Endothelial cell of umbilical vein (primary cell): ENCODE measurements around the gene CAV2. TPM values are rescaled to one million over a fixed set of nuclear protein-coding genes. Genes with fewer than 3 reads are reported as not detected.
A peak's percentile ranks its signal among the peaks of the same experiment; 100 is the strongest.

Experiments used
- BruUV-seq: library from RNA; stranded (reverse); fragments of 400-500 nt; replicated peaks from 2 replicates; lab custom pipeline; 2021; lab: Mats Ljungman, UMichigan
- CTCF ChIA-PET: fragments of 300-600, 350-600 bp; sonication (Branson Sonifier 250); formaldehyde crosslinking; loops from one replicate; lab custom pipeline; 2021; ENCODE audit warnings: antibody characterized with exemption, inconsistent platforms; lab: Charles Lee
- POLR2A ChIA-PET: fragments of 300-600, 350-600 bp; sonication (Branson Sonifier 250); formaldehyde crosslinking; loops from one replicate; lab custom pipeline; 2021; ENCODE audit warnings: antibody characterized with exemption, inconsistent platforms; lab: Charles Lee
- DNase-seq: peaks from one replicate; pipeline ENCODE4 v3.0.0-alpha.2; 2011; ENCODE audit warnings: low read depth, low spot score
- FAIRE-seq: peaks from 2 replicates; lab custom pipeline; 2011; peaks lifted over from hg19 to GRCh38; lab: Jason Lieb, UNC
- H2AFZ ChIP-seq: 2 replicates; pipeline ENCODE4 v1.6.0; 2012; ENCODE audit warnings: low read depth, low read length, control low read depth, inconsistent platforms
- H3K27ac ChIP-seq: 2 replicates; pipeline ENCODE4 v1.5.1; 2011; ENCODE audit warnings: low read depth, mild to moderate bottlenecking, control low read depth, low read length, moderate library complexity; ENCODE audit not compliant: insufficient read depth
- H3K27me3 ChIP-seq, 2 experiments: 2 replicates each; pipeline versions ENCODE4 v1.6.0 to v1.6.1; 2011; ENCODE audit warnings: low read length in 2 of 2, mixed read lengths in 1 of 2; ENCODE audit not compliant: control insufficient read depth in 2 of 2, insufficient read depth in 2 of 2
- H3K36me3 ChIP-seq, 2 experiments: 2 replicates in 1 of 2; 3 replicates in 1 of 2; pipeline ENCODE4 v1.5.1; 2011; ENCODE audit warnings: low read length in 2 of 2, mild to moderate bottlenecking in 1 of 2, moderate library complexity in 1 of 2; ENCODE audit not compliant: control insufficient read depth in 2 of 2, insufficient read depth in 2 of 2; ENCODE audit errors: extremely low read depth in 1 of 2
- H3K4me1 ChIP-seq: 3 replicates; pipeline ENCODE4 v1.5.1; 2011; ENCODE audit warnings: mild to moderate bottlenecking, low read length; ENCODE audit not compliant: control insufficient read depth, insufficient read depth; ENCODE audit errors: extremely low read depth
- H3K4me2 ChIP-seq: 2 replicates; pipeline ENCODE4 v1.6.1; 2011; ENCODE audit warnings: low read length, control low read depth, mixed read lengths; ENCODE audit not compliant: insufficient read depth
- H3K4me3 ChIP-seq, 3 experiments: fragments of 200-600 bp in 1 of 3; sonication (generic), shearing (Covaris generic) in 1 of 3; replicated peaks in 1 of 3; 2 replicates each; pipeline ENCODE4 v1.5.1; 2011 to 2016; ENCODE audit warnings: control low read depth in 3 of 3, low read length in 3 of 3, mild to moderate bottlenecking in 2 of 3, inconsistent platforms in 1 of 3, low read depth in 1 of 3, moderate library complexity in 1 of 3; ENCODE audit not compliant: insufficient read depth in 1 of 3
- H3K79me2 ChIP-seq: 2 replicates; pipeline ENCODE4 v1.6.0; 2012; ENCODE audit warnings: low read length, inconsistent platforms; ENCODE audit not compliant: control insufficient read depth, insufficient read depth
- H3K9ac ChIP-seq: replicated peaks from 2 replicates; pipeline ENCODE3; 2011; ENCODE audit warnings: low read length, control low read depth; ENCODE audit not compliant: insufficient read depth; ENCODE audit errors: extremely low read depth
- H3K9me1 ChIP-seq: replicated peaks from 3 replicates; pipeline ENCODE4 v1.6.0; 2011; ENCODE audit warnings: mild to moderate bottlenecking, low read length; ENCODE audit not compliant: control insufficient read depth, insufficient read depth; ENCODE audit errors: extremely low read depth
- H3K9me3 ChIP-seq: replicated peaks from 2 replicates; pipeline ENCODE4 v1.5.1; 2012; ENCODE audit warnings: low read length, inconsistent platforms; ENCODE audit not compliant: control insufficient read depth, insufficient read depth
- H4K20me1 ChIP-seq: replicated peaks from 2 replicates; pipeline ENCODE3; 2011; ENCODE audit warnings: mild to moderate bottlenecking, low read length; ENCODE audit not compliant: control insufficient read depth, insufficient read depth; ENCODE audit errors: extremely low read depth
- EZH2 ChIP-seq: IDR thresholded peaks from 2 replicates; pipeline ENCODE4 v1.6.1; 2012; ENCODE audit warnings: borderline replicate concordance, low read depth, mild to moderate bottlenecking, moderate library complexity, low read length, inconsistent platforms; ENCODE audit not compliant: severe bottlenecking
- FOS ChIP-seq: IDR thresholded peaks from 2 replicates; pipeline ENCODE4 v1.6.1; 2011; ENCODE audit warnings: mild to moderate bottlenecking, low read length, moderate library complexity, borderline replicate concordance; ENCODE audit not compliant: insufficient read depth
- GATA2 ChIP-seq: IDR thresholded peaks from 2 replicates; pipeline ENCODE4 v1.7.0; 2011; ENCODE audit warnings: low read depth, mild to moderate bottlenecking, moderate library complexity, mixed read lengths, low read length; ENCODE audit not compliant: insufficient read length, insufficient read depth
- JUN ChIP-seq: IDR thresholded peaks from 2 replicates; pipeline ENCODE4 v1.6.1; 2011; ENCODE audit warnings: borderline replicate concordance, low read depth; ENCODE audit not compliant: insufficient read length, insufficient read depth
- MYC ChIP-seq: IDR thresholded peaks from one replicate; pipeline ENCODE4 v1.6.1; 2011; ENCODE audit warnings: mild to moderate bottlenecking, low read depth, low read length
- POLR2A ChIP-seq: IDR thresholded peaks from 2 replicates; pipeline ENCODE4 v1.6.1; 2012; ENCODE audit warnings: low read depth, mild to moderate bottlenecking, control low read depth, low read length
- POLR2AphosphoS5 ChIP-seq: IDR thresholded peaks from 2 replicates; pipeline ENCODE4 v1.6.1; 2012; ENCODE audit warnings: low read depth, mild to moderate bottlenecking, control low read depth, low read length, moderate library complexity; ENCODE audit not compliant: insufficient read depth
- dilution Hi-C: fragments of 300-500 bp; cut with MboI; formaldehyde crosslinking; loops from one replicate; pipeline ENCODE4 v1.15.0; 2019; ENCODE audit warnings: low sequenced_read_pairs; ENCODE audit not compliant: extremely low pct_ligation_motif_present
- intact Hi-C: fragments of 100-400 bp; cut with micrococcal nuclease; formaldehyde crosslinking; loops from one replicate; pipeline ENCODE4 v1.10.0; 2022
- polyA plus RNA-seq, 4 experiments: library from polyadenylated mRNA; depleted of rRNA in 3 of 4; stranded (reverse) in 3 of 4; unstranded in 1 of 4; fragments of >200 nt; gene quantifications; 2 replicates each; pipeline versions ENCODE4 v1.2.1 to v1.2.3, GENCODE V29; 2011 to 2012; ENCODE audit warnings: missing spikeins in 1 of 4
- total RNA-seq: library from RNA; stranded (reverse); gene quantifications from 2 replicates; pipeline ENCODE4 v1.2.3, GENCODE V29; 2021
- TF ChIP-seq, protein P1 (sequence below): IDR thresholded peaks from 2 replicates; pipeline ENCODE4 v1.6.1; 2011; ENCODE audit not compliant: insufficient read depth, insufficient read length
- TF ChIP-seq, protein P2 (sequence below), 2 donors: IDR thresholded peaks; 1 replicate in 1 of 2; 2 replicates in 1 of 2; pipeline ENCODE4 v1.5.1; 2011; ENCODE audit warnings: low read length in 2 of 2, mild to moderate bottlenecking in 2 of 2, moderate library complexity in 2 of 2, control low read depth in 1 of 2, inconsistent platforms in 1 of 2, low read depth in 1 of 2; ENCODE audit not compliant: insufficient read depth in 1 of 2; ENCODE audit errors: extremely low read depth in 1 of 2

The CAV2 gene
- total and polyA plus RNA-seq, 2 donors (not counting 3 experiments of a cell fraction or from before 2014, with no cell fraction given): 179 to 327 TPM

DNA sequence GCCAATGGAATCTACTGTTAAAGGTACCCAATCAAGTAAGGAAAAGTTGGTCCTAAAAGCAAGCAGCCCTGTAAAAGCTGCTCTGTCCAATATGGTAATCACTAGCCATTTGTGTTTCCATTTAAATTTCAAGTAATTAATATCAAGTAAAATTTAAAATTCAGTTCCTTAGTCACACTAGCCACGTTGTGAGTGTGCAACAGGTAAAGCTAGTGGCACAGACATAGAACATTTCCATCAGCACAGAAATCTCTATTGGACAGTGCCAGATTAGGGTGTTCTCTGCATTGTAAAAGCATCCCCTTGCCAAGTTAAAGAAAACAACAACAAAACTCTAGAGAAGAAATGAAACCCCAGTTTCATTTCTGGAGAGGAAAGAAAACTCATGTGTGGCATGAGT is 29.7 kb downstream of the CAV2 start:
- Histone ChIP-seq H3K9me1 (no peaks in the 10 kb centered on the region), H3K27me3 (no peaks in the 10 kb centered on the region), H3K27ac (no peak overlapping the region), H2AFZ (no peak overlapping the region), H3K9ac (peak overlapping the region; percentile 26), H3K4me1 (peaks cover 55% of the 10 kb centered on the region), H3K9me3 (no peaks in the 10 kb centered on the region), H3K79me2 (peaks cover 91% of the 10 kb centered on the region), H3K4me3 (peak overlapping the region in 2 of 3 experiments; percentile 17 to 48), H4K20me1 (peaks cover 9% of the 10 kb centered on the region), H3K36me3 (peaks cover 14 to 35% of the 10 kb centered on the region in 2 experiments), H3K4me2 (peak overlapping the region; percentile 83)
- TF ChIP-seq GATA2: no peak
- TF ChIP-seq, protein P1, sequence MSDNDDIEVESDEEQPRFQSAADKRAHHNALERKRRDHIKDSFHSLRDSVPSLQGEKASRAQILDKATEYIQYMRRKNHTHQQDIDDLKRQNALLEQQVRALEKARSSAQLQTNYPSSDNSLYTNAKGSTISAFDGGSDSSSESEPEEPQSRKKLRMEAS: no peak
- no peak for TF ChIP-seq JUN
- no peak for TF ChIP-seq FOS
- TF ChIP-seq MYC: no peak
- DNase-seq: no peak
- no TSS peak for BruUV-seq
- FAIRE-seq: no peak
- ChIA-PET POLR2A (interaction anchor here (1.2 kb wide), 1 partner anchor 18 kb away, joined by 3 read pairs; no protein-coding TSS in a partner anchor), CTCF (interaction anchor here (1.1 to 5.1 kb wide), 6 partner anchors 13 to 293 kb away, joined by 3 to 64 read pairs (median 6); no protein-coding TSS in a partner anchor)
- intact Hi-C loops: loop anchor here (10.0 kb wide), 1 partner anchor 146 kb away; the partner anchor contains the start of gene MET
- dilution Hi-C loops: no loop called here

DNA sequence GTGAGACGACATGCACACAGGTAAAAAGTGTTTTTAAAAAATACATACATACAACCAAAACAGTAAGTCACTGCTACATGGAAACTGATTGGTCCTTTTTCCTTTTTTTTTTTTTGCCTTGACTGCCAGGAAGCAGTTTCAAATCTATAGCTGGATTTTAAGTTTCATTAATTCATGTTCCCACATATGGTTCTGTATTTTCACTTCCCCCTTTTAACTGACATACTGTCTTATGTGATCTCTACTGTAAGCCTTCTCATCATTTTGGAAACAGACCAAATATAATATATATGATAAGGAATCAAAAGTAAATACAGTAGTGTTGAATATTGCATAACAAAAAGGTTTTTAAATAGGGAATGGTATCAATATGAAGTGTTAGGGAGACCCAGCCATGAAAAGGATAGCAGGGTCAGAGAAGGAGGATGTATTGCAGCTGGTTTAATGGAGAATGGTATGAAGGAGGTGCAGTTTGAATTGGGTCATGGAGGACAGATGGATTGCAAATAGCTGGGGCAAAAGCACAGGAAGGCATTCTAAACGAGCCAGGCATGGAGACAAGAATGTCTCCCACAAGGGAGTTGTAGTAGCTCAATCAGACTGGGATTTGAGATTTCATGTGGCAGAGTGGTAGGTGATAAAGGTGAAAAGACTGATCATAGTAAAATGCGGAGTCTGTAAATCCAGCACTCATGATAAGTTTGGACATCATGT is 30.7 kb downstream of the CAV2 start:
- DNase-seq (no peak), FAIRE-seq (no peak)
- ChIA-PET CTCF (interaction anchor here (0.6 to 2.6 kb wide), 8 partner anchors 12 to 294 kb away, joined by 3 to 12 read pairs (median 5); no protein-coding TSS in a partner anchor), POLR2A (no interaction called here)
- Histone ChIP-seq H3K9me1 (no peaks in the 10 kb centered on the region), H2AFZ (no peak overlapping the region), H4K20me1 (peaks cover 9% of the 10 kb centered on the region), H3K9me3 (no peaks in the 10 kb centered on the region), H3K27ac (no peak overlapping the region), H3K79me2 (peaks cover 95% of the 10 kb centered on the region), H3K27me3 (no peaks in the 10 kb centered on the region), H3K9ac (peak overlapping the region; percentile 26), H3K4me1 (peaks cover 63% of the 10 kb centered on the region), H3K36me3 (peaks cover 18 to 38% of the 10 kb centered on the region in 2 experiments), H3K4me3 (peak overlapping the region in 2 of 3 experiments; percentile 13 to 48), H3K4me2 (peak overlapping the region; percentile 83)
- intact Hi-C loops (loop anchor here (2.0 kb wide), 1 partner anchor 15 kb away; no protein-coding TSS in a partner anchor), dilution Hi-C loops (no loop called here)
- BruUV-seq: no TSS peak
- TF ChIP-seq GATA2 (no peak), POLR2AphosphoS5 (no peak), MYC (no peak), POLR2A (no peak), EZH2 (no peak), JUN (no peak), FOS (no peak)
- TF ChIP-seq, protein P2, sequence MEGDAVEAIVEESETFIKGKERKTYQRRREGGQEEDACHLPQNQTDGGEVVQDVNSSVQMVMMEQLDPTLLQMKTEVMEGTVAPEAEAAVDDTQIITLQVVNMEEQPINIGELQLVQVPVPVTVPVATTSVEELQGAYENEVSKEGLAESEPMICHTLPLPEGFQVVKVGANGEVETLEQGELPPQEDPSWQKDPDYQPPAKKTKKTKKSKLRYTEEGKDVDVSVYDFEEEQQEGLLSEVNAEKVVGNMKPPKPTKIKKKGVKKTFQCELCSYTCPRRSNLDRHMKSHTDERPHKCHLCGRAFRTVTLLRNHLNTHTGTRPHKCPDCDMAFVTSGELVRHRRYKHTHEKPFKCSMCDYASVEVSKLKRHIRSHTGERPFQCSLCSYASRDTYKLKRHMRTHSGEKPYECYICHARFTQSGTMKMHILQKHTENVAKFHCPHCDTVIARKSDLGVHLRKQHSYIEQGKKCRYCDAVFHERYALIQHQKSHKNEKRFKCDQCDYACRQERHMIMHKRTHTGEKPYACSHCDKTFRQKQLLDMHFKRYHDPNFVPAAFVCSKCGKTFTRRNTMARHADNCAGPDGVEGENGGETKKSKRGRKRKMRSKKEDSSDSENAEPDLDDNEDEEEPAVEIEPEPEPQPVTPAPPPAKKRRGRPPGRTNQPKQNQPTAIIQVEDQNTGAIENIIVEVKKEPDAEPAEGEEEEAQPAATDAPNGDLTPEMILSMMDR (IDR thresholded peaks at IDR 0.05; ENCODE audit: extremely low read depth in 1 of 2, insufficient read depth in 1 of 2, low read depth in 1 of 2, low read length in 2 of 2): no peak
- TF ChIP-seq, protein P1: no peak
